Measurements from ENCODE around the gene SDK2.

The SDK2 gene

DNA sequence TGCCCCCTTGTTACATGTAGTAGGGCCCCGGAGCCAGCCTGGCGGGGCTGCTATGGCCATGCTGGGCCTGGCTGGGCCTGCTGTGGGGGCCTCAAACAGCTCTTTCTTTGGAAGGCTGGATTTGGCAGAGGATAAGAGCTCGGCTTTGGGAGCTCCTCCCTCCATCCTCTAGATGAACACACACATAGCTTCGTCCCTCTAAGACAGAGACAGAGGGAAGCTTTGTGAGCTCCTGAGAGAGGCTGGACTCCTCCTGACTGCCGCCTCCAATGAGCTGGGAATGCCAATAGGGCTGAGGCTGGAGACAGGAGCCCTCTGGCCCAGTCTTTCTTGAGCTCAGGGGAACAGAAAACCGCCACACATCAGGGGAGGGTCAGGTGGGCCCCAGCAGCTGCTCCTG lies 295.1 kb downstream of the SDK2 start:
- H3K27me3 ChIP-seq (ENCODE audit: insufficient read depth, poor library complexity, severe bottlenecking) = no peaks in the 10 kb centered on the region
- H3K4me3 ChIP-seq (replicated peaks; ENCODE audit: insufficient read depth, low read length) = no peak overlapping the region
- no peak for DNase-seq (ENCODE audit: low read depth in 1 of 2, low spot score in 1 of 2)
- TF ChIP-seq, protein P1, sequence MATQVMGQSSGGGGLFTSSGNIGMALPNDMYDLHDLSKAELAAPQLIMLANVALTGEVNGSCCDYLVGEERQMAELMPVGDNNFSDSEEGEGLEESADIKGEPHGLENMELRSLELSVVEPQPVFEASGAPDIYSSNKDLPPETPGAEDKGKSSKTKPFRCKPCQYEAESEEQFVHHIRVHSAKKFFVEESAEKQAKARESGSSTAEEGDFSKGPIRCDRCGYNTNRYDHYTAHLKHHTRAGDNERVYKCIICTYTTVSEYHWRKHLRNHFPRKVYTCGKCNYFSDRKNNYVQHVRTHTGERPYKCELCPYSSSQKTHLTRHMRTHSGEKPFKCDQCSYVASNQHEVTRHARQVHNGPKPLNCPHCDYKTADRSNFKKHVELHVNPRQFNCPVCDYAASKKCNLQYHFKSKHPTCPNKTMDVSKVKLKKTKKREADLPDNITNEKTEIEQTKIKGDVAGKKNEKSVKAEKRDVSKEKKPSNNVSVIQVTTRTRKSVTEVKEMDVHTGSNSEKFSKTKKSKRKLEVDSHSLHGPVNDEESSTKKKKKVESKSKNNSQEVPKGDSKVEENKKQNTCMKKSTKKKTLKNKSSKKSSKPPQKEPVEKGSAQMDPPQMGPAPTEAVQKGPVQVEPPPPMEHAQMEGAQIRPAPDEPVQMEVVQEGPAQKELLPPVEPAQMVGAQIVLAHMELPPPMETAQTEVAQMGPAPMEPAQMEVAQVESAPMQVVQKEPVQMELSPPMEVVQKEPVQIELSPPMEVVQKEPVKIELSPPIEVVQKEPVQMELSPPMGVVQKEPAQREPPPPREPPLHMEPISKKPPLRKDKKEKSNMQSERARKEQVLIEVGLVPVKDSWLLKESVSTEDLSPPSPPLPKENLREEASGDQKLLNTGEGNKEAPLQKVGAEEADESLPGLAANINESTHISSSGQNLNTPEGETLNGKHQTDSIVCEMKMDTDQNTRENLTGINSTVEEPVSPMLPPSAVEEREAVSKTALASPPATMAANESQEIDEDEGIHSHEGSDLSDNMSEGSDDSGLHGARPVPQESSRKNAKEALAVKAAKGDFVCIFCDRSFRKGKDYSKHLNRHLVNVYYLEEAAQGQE (IDR thresholded peaks at IDR 0.05; ENCODE audit: insufficient replicate concordance, low read depth) = no peak
- TF ChIP-seq, protein P2, sequence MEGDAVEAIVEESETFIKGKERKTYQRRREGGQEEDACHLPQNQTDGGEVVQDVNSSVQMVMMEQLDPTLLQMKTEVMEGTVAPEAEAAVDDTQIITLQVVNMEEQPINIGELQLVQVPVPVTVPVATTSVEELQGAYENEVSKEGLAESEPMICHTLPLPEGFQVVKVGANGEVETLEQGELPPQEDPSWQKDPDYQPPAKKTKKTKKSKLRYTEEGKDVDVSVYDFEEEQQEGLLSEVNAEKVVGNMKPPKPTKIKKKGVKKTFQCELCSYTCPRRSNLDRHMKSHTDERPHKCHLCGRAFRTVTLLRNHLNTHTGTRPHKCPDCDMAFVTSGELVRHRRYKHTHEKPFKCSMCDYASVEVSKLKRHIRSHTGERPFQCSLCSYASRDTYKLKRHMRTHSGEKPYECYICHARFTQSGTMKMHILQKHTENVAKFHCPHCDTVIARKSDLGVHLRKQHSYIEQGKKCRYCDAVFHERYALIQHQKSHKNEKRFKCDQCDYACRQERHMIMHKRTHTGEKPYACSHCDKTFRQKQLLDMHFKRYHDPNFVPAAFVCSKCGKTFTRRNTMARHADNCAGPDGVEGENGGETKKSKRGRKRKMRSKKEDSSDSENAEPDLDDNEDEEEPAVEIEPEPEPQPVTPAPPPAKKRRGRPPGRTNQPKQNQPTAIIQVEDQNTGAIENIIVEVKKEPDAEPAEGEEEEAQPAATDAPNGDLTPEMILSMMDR (IDR thresholded peaks at IDR 0.05; ENCODE audit: insufficient read depth, low read length) = no peak
- TF ChIP-seq GABPA (IDR thresholded peaks at IDR 0.05; ENCODE audit: low read depth) = no peak
- TF ChIP-seq POLR2AphosphoS5 (IDR thresholded peaks at IDR 0.05; ENCODE audit: low read depth) = no peak
- no peak for TF ChIP-seq SPI1 (IDR thresholded peaks at IDR 0.05; ENCODE audit: borderline replicate concordance, low read depth)
- no peak overlapping the region for H3K27ac ChIP-seq (replicated peaks)

DNA sequence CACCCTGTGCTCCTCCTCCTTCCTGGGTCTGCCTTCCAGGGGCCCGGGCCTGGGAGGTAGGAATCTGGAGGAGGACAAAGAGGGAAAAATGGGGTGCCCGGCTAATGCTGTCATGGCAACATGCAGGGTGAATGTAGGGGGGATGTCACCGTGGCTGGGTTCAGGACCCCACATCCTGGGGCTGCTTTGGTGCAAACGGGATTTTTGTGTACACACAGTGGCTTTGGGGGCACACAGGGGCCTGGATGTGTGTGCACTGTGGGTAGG lies 295.5 kb downstream of the SDK2 start:
- Histone ChIP-seq H3K4me3 (replicated peaks; ENCODE audit: insufficient read depth, low read length) (no peak overlapping the region), H3K27me3 (ENCODE audit: insufficient read depth, poor library complexity, severe bottlenecking) (no peaks in the 10 kb centered on the region)
- TF ChIP-seq SPI1 (IDR thresholded peaks at IDR 0.05; ENCODE audit: borderline replicate concordance, low read depth) = no peak
- TF ChIP-seq POLR2AphosphoS5 (IDR thresholded peaks at IDR 0.05; ENCODE audit: low read depth) = no peak
- TF ChIP-seq, protein P1 (IDR thresholded peaks at IDR 0.05; ENCODE audit: insufficient replicate concordance, low read depth) = no peak
- no peak for TF ChIP-seq GABPA (IDR thresholded peaks at IDR 0.05; ENCODE audit: low read depth)
- TF ChIP-seq, protein P2 (IDR thresholded peaks at IDR 0.05; ENCODE audit: insufficient read depth, low read length) = no peak

DNA sequence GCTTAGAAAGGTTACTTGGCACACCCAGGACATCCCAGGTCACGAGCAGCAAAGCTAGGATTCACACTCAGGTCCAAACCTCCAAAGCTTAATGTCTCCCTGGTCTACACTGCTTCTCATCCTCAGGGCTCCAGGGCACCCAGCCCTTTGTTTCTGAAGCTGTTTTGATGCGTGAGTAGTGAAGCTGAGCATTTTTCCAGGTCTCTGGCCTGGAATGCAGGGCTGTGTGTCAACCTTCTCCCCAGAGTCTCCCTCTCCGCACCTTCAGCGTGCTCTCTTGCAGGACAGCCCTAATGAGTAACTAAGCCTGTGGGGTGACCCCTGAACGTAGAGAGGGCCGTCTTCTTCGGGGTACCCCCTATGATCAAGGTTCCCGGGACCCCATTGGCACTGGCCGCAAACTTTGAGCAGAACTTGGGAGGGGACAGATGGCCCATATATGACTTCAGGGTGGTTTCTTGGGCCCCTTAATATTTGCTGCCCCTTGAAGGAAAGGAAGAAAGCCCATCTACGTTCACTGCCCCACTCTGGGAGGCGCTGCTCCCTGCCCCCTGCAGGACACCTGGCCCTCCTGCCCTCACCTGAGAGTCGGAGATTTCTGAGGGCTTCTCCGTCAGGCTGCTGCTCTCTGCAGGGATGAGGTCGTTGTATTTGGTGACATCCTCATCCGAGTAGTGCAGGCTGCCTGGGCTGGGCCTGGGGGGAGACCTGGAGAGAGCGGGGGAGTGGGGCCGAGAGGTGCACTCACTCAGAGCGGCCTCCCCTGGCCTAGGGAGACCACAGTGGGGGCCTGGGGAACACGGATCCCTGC lies 296.0 kb downstream of the SDK2 start:
- no peak overlapping the region for H3K4me3 ChIP-seq (replicated peaks; ENCODE audit: insufficient read depth, low read length)
- DNase-seq (ENCODE audit: low read depth in 1 of 2, low spot score in 1 of 2) = no peak
- no peaks in the 10 kb centered on the region for H3K27me3 ChIP-seq (ENCODE audit: insufficient read depth, poor library complexity, severe bottlenecking)
- no peak for TF ChIP-seq GABPA (IDR thresholded peaks at IDR 0.05; ENCODE audit: low read depth)
- TF ChIP-seq POLR2AphosphoS5 (IDR thresholded peaks at IDR 0.05; ENCODE audit: low read depth) = no peak
- TF ChIP-seq SPI1 (IDR thresholded peaks at IDR 0.05; ENCODE audit: borderline replicate concordance, low read depth) = no peak
- TF ChIP-seq, protein P2 (IDR thresholded peaks at IDR 0.05; ENCODE audit: insufficient read depth, low read length) = no peak
- TF ChIP-seq, protein P1 (IDR thresholded peaks at IDR 0.05; ENCODE audit: insufficient replicate concordance, low read depth) = no peak
- no peak overlapping the region for H3K27ac ChIP-seq (replicated peaks)

More for the DNA sequence above, 295.5 kb downstream of the SDK2 start:
- no peak overlapping the region for H3K27ac ChIP-seq (replicated peaks)
- no peak for DNase-seq (ENCODE audit: low read depth in 1 of 2, low spot score in 1 of 2)
